Tongue (tissue), 2 donors: ENCODE results near the gene SLC22A13. TPM values are rescaled to one million over a fixed set of nuclear protein-coding genes. Genes with fewer than 3 reads are reported as not detected.

Experiments
- small RNA-seq: library from RNA; depleted of rRNA; stranded (forward); fragments of <200 nt; gene quantifications from one replicate; pipeline ENCODE3, GENCODE V24; 2014; ENCODE audit warnings: low replicate concordance
- total RNA-seq: library from RNA; depleted of rRNA; stranded (reverse); fragments of >200 nt; gene quantifications from one replicate; pipeline ENCODE4 v1.2.3, GENCODE V29; 2014

The SLC22A13 gene
- total RNA-seq, 1 donor from 2014 or later, result 0.51 TPM

Small RNA genes lying within 50 kb of the gene (small RNA-seq; reads per million reads assigned to genes)
- not detected for gene RNU6-235P

Other genes starting within 250 kb of the SLC22A13 start
- 24.3 TPM for gene PLCD1, start 236.2 kb upstream of the SLC22A13 start, total RNA-seq
- gene DLEC1, start 226.6 kb upstream of the SLC22A13 start, total RNA-seq, result 0.10 TPM
- gene ACAA1, start 128.7 kb upstream of the SLC22A13 start, total RNA-seq, result 42.0 TPM
- gene MYD88, start 127.2 kb upstream of the SLC22A13 start, total RNA-seq, result 14.1 TPM
- 43.6 TPM for gene OXSR1, start 100.3 kb upstream of the SLC22A13 start, total RNA-seq
- not detected for gene SLC22A14, start 16.5 kb downstream of the SLC22A13 start, total RNA-seq
- gene XYLB, start 81.0 kb downstream of the SLC22A13 start, total RNA-seq, result 3.6 TPM
- gene ACVR2B, start 188.1 kb downstream of the SLC22A13 start, total RNA-seq, result 27.8 TPM
- 18.6 TPM for gene EXOG, start 230.5 kb downstream of the SLC22A13 start, total RNA-seq